Upper lobe of left lung (tissue), 6 donors: ENCODE measurements around the gene DOCK10. TPM values are rescaled to one million over a fixed set of nuclear protein-coding genes. Genes with fewer than 3 reads are reported as not detected.

Source experiments
- ATAC-seq, 2 donors: fragments of 200-7000 bp; cut with Tn5 transposase; one replicate each; pipeline ENCODE4 v1.9.1; 2022; ENCODE audit warnings: mild to moderate bottlenecking in 2 of 2, moderate library complexity in 2 of 2; ENCODE audit not compliant: low FRiP score in 2 of 2
- DNase-seq, 2 donors: peaks; one replicate each; pipeline ENCODE4 v3.0.0-alpha.2; 2019 to 2020
- H3K27ac ChIP-seq, 4 donors: fragments of 200-600 bp; sonication (generic); one replicate each; pipeline ENCODE4 v1.5.1; 2016 to 2019
- H3K27me3 ChIP-seq, 4 donors: fragments of 200-600 bp; sonication (generic); one replicate each; pipeline ENCODE4 v1.5.1; 2017 to 2019
- H3K36me3 ChIP-seq, 4 donors: fragments of 200-600 bp; sonication (generic); one replicate each; pipeline ENCODE4 v1.5.1; 2016 to 2019
- H3K4me1 ChIP-seq, 4 donors: fragments of 200-600 bp; sonication (generic); one replicate each; pipeline ENCODE4 v1.5.1; 2018 to 2019
- H3K4me3 ChIP-seq, 4 donors: fragments of 200-600 bp; sonication (generic); one replicate each; pipeline ENCODE4 v1.5.1; 2017 to 2019; ENCODE audit warnings: mild to moderate bottlenecking in 2 of 4, moderate library complexity in 1 of 4
- H3K9me3 ChIP-seq, 4 donors: fragments of 200-600 bp; sonication (generic); one replicate each; pipeline ENCODE4 v1.5.1; 2018 to 2019
- CTCF ChIP-seq, 6 experiments: fragments of 450-650 bp in 4 of 6; fragments of 200-600 bp in 2 of 6; sonication (generic) in 2 of 6; IDR thresholded peaks; one replicate each; pipeline ENCODE4 v1.5.1; 2016 to 2019; ENCODE audit warnings: antibody characterized with exemption in 6 of 6
- EP300 ChIP-seq, 4 donors: sonication (generic); formaldehyde crosslinking; IDR thresholded peaks; one replicate each; pipeline ENCODE4 v1.5.1; 2017; ENCODE audit warnings: antibody characterized with exemption in 4 of 4, control low read depth in 2 of 4
- POLR2A ChIP-seq, 4 donors: fragments of 450-650 bp; IDR thresholded peaks; one replicate each; pipeline ENCODE4 v1.5.1; 2016 to 2017; ENCODE audit warnings: antibody characterized with exemption in 4 of 4, mild to moderate bottlenecking in 2 of 4
- POLR2AphosphoS5 ChIP-seq, 2 donors: sonication (generic); formaldehyde crosslinking; IDR thresholded peaks; one replicate each; pipeline ENCODE4 v1.5.1; 2017; ENCODE audit warnings: antibody characterized with exemption in 2 of 2
- WGBS, 2 donors: methylation state at CpG; one replicate each; pipeline ENCODE4 v1.1.5; 2017 to 2018; 5-methylcytosine and 5-hydroxymethylcytosine counted together
- total RNA-seq, 6 donors: library from RNA; depleted of rRNA in 4 of 6; stranded (reverse); fragments of >200 nt in 4 of 6; gene quantifications; one replicate each; pipeline versions ENCODE4 v1.1.0 to v1.2.1, GENCODE V29; 2016 to 2021
- donor health status: DM: no; HTN: no; CAD: no; lungs with moderate emphysema.
- donor health status: DM: no; HTN: yes; CAD: no; lungs with severe emphysema.

Gene DOCK10
- total RNA-seq, 6 donors from 2014 or later: 17.6 to 127 (median 39.9) TPM

- Histone ChIP-seq H3K9me3 (no peaks in the 10 kb centered on the region), H3K27me3 (no peaks in the 10 kb centered on the region), H3K36me3 (no peaks in the 10 kb centered on the region), H3K4me1 (no peaks in the 10 kb centered on the region), H3K4me3 (no peak overlapping the region), H3K27ac (no peak overlapping the region)
- no peak for ATAC-seq
- DNase-seq: no peak
- TF ChIP-seq EP300 (IDR thresholded peaks at IDR 0.05) (no peak), CTCF (IDR thresholded peaks at IDR 0.05) (no peak), POLR2A (IDR thresholded peaks at IDR 0.05) (no peak), POLR2AphosphoS5 (IDR thresholded peaks at IDR 0.05) (no peak)
- WGBS, 2 donors: 78 to 87% methylated on average over 1 of the region's 1 CpG
Measured at GRCh38 chr2:224817676-224818075, 224.6 kb downstream of the DOCK10 start.

DNA sequence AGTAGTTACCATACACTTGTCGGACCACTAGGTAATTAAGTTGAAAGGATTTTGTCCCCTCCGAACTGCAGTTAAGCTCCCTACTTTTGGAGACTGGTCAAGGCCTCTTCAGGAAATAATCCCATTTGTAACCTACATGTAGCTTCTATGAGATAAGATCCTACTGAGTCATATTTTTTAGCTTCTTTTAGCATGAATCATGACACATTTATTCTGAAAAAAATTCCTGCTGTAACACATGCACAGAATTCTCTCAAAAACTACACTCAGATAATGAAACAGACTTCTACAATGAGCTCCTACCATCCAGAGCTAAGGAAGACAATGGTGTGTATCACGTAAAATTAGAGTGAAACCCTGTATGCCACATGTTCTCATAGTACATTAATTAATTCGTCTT is 225.5 kb downstream of the DOCK10 start:
- no peak overlapping the region for H3K27ac ChIP-seq
- no peak for DNase-seq
- no peaks in the 10 kb centered on the region for H3K36me3 ChIP-seq
- 90 to 95% methylated on average over 4 of the region's 4 CpGs for WGBS, 2 donors
- TF ChIP-seq CTCF (IDR thresholded peaks at IDR 0.05) (no peak), EP300 (IDR thresholded peaks at IDR 0.05) (no peak), POLR2AphosphoS5 (IDR thresholded peaks at IDR 0.05) (no peak), POLR2A (IDR thresholded peaks at IDR 0.05) (no peak)
- no peaks in the 10 kb centered on the region for H3K9me3 ChIP-seq
- H3K4me1 ChIP-seq: no peaks in the 10 kb centered on the region
- H3K4me3 ChIP-seq: no peak overlapping the region
- H3K27me3 ChIP-seq: no peaks in the 10 kb centered on the region
- no peak for ATAC-seq

- ATAC-seq (no peak), DNase-seq (no peak)
- Histone ChIP-seq H3K27me3 (no peaks in the 10 kb centered on the region), H3K9me3 (no peaks in the 10 kb centered on the region), H3K4me3 (no peak overlapping the region), H3K27ac (no peak overlapping the region), H3K36me3 (no peaks in the 10 kb centered on the region), H3K4me1 (no peaks in the 10 kb centered on the region)
- no peak for TF ChIP-seq EP300 (IDR thresholded peaks at IDR 0.05)
- no peak for TF ChIP-seq POLR2A (IDR thresholded peaks at IDR 0.05)
- TF ChIP-seq POLR2AphosphoS5 (IDR thresholded peaks at IDR 0.05): no peak
- no peak for TF ChIP-seq CTCF (IDR thresholded peaks at IDR 0.05)
- WGBS, 2 donors: 95 to 98% methylated on average over 1 of the region's 1 CpG
Measured at GRCh38 chr2:224813578-224813977, 228.7 kb downstream of the DOCK10 start.

GRCh38 chr2:224807153-224807964 is 234.9 kb downstream of the DOCK10 start:
- Histone ChIP-seq H3K27ac (no peak overlapping the region), H3K4me1 (no peaks in the 10 kb centered on the region), H3K4me3 (no peak overlapping the region), H3K27me3 (no peaks in the 10 kb centered on the region), H3K36me3 (peaks cover 0 to 4% (median 2%) of the 10 kb centered on the region in 4 donors), H3K9me3 (no peaks in the 10 kb centered on the region)
- DNase-seq: no peak
- TF ChIP-seq CTCF (IDR thresholded peaks at IDR 0.05) (no peak), EP300 (IDR thresholded peaks at IDR 0.05) (no peak), POLR2AphosphoS5 (IDR thresholded peaks at IDR 0.05) (no peak), POLR2A (IDR thresholded peaks at IDR 0.05) (no peak)
- 90 to 93% methylated on average over 6 of the region's 6 CpGs for WGBS, 2 donors
- no peak for ATAC-seq

DNA sequence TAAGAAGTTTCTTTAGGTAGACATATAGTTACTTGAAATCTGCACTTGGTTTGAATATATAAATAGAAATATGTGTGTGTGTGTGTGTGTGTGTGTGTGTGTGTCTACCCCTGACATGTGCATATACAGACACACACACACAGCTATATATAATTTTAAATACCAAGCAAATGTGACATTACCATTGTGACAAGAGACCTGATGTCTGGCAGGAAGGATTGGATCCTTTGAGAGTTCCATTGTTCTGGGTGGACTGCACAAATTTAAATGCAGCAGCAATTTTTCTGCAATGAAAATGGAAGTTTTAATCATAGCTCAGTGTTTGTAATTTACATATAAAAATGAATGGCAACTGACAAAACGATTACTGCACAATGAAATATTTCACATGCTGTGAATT is 238.3 kb downstream of the DOCK10 start:
- ATAC-seq (no peak), DNase-seq (no peak)
- no peaks in the 10 kb centered on the region for H3K9me3 ChIP-seq
- no peak overlapping the region for H3K4me3 ChIP-seq
- no peaks in the 10 kb centered on the region for H3K27me3 ChIP-seq
- TF ChIP-seq EP300 (IDR thresholded peaks at IDR 0.05) (no peak), POLR2AphosphoS5 (IDR thresholded peaks at IDR 0.05) (no peak), CTCF (IDR thresholded peaks at IDR 0.05) (no peak), POLR2A (IDR thresholded peaks at IDR 0.05) (no peak)
- H3K36me3 ChIP-seq: peaks cover 0 to 4% (median 2%) of the 10 kb centered on the region in 4 donors
- H3K4me1 ChIP-seq: no peaks in the 10 kb centered on the region
- H3K27ac ChIP-seq: no peak overlapping the region
- WGBS, 2 donors: 79 to 84% methylated on average over 1 of the region's 1 CpG
